Tibial nerve (tissue), 4 donors: ENCODE results near the gene CCDC91. TPM values are rescaled to one million over a fixed set of nuclear protein-coding genes. Genes with fewer than 3 reads are reported as not detected.

Source experiments
- DNase-seq, 2 donors: peaks; one replicate each; pipeline ENCODE4 v3.0.0-alpha.2; 2019; ENCODE audit warnings: low spot score in 2 of 2
- H3K27ac ChIP-seq, 4 donors: fragments of 200-600 bp; sonication (generic) in 3 of 4; one replicate each; pipeline ENCODE4 v1.5.1; 2017 to 2019; ENCODE audit warnings: mild to moderate bottlenecking in 1 of 4
- H3K27me3 ChIP-seq, 2 donors: fragments of 200-600 bp; sonication (generic) in 1 of 2; one replicate each; pipeline versions ENCODE4 v1.5.1 to v1.6.0; 2017 to 2019
- H3K36me3 ChIP-seq, 3 donors: fragments of 200-600 bp; sonication (generic); one replicate each; pipeline ENCODE4 v1.5.1; 2018 to 2019
- H3K4me1 ChIP-seq, 4 donors: fragments of 200-600 bp; sonication (generic) in 3 of 4; one replicate each; pipeline ENCODE4 v1.5.1; 2017 to 2019
- H3K4me3 ChIP-seq, 4 donors: fragments of 200-600 bp; sonication (generic) in 3 of 4; one replicate each; pipeline ENCODE4 v1.5.1; 2017 to 2019; ENCODE audit warnings: mild to moderate bottlenecking in 1 of 4, moderate library complexity in 1 of 4
- H3K9me3 ChIP-seq, 4 donors: fragments of 200-600 bp; sonication (generic) in 3 of 4; one replicate each; pipeline ENCODE4 v1.5.1; 2017 to 2019
- EP300 ChIP-seq, 2 donors: sonication (generic); formaldehyde crosslinking; IDR thresholded peaks; one replicate each; pipeline ENCODE4 v1.6.1; 2017; ENCODE audit warnings: antibody characterized with exemption in 2 of 2, mild to moderate bottlenecking in 1 of 2
- POLR2A ChIP-seq, 2 donors: fragments of 450-650 bp; IDR thresholded peaks; one replicate each; pipeline ENCODE4 v1.6.1; 2017; ENCODE audit warnings: antibody characterized with exemption in 2 of 2, mild to moderate bottlenecking in 2 of 2, moderate library complexity in 2 of 2
- WGBS, 2 donors: methylation state at CpG; one replicate each; pipeline ENCODE4 v1.1.5; 2018; 5-methylcytosine and 5-hydroxymethylcytosine counted together
- total RNA-seq, 4 donors: library from RNA; depleted of rRNA; stranded (reverse); fragments of >200 nt; gene quantifications; one replicate each; pipeline ENCODE4 v1.1.0, GENCODE V29; 2016
- TF ChIP-seq, protein P1 (sequence below), 5 experiments: fragments of 200-600 bp in 3 of 5; fragments of 450-650 bp in 2 of 5; sonication (generic) in 3 of 5; IDR thresholded peaks; one replicate each; pipeline ENCODE4 v1.5.1; 2016 to 2019; ENCODE audit warnings: antibody characterized with exemption in 5 of 5, mild to moderate bottlenecking in 3 of 5, moderate library complexity in 2 of 5

CCDC91 gene
- total RNA-seq, 4 donors from 2014 or later: 39.0 to 76.5 (median 44.0) TPM

DNA sequence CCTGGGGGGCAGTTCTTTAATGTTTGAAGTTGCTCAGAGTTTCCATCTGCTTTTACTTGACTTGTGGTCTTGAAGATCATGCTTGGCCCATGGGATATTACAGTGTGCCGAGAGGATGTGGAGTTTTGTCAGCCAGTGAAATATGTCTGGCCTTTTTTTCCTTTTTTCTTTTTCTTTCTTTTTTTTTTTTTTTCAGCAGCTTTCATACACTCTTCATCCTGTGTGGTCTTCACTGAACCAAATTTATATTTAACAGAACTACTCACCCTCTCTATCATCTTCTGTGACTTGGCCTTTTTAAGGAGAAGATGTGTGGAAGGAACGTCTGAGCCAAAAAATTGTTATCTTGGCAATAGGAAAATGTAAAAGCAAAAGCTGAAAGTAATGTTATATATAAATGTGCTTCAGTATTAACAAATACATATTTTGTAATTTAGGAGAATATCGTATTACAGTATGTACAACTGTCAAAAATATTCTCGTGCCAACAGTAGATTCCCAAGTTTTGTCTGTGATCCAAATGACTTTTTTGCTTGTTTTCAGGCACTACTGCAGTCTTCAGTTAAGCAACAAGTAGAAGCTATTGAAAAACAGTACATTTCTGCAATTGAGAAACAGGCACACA, 200.6 kb downstream of the CCDC91 start:
- no peaks in the 10 kb centered on the region for H3K27me3 ChIP-seq
- peak overlapping the region in 1 of 4 donors; percentile 16 for H3K27ac ChIP-seq
- H3K36me3 ChIP-seq: peaks cover 0 to 31% (median 0%) of the 10 kb centered on the region in 3 donors
- WGBS, 2 donors: 56 to 57% methylated on average over 4 of the region's 4 CpGs
- DNase-seq: peak in 1 of 2 donors; percentile 7
- TF ChIP-seq, protein P1, sequence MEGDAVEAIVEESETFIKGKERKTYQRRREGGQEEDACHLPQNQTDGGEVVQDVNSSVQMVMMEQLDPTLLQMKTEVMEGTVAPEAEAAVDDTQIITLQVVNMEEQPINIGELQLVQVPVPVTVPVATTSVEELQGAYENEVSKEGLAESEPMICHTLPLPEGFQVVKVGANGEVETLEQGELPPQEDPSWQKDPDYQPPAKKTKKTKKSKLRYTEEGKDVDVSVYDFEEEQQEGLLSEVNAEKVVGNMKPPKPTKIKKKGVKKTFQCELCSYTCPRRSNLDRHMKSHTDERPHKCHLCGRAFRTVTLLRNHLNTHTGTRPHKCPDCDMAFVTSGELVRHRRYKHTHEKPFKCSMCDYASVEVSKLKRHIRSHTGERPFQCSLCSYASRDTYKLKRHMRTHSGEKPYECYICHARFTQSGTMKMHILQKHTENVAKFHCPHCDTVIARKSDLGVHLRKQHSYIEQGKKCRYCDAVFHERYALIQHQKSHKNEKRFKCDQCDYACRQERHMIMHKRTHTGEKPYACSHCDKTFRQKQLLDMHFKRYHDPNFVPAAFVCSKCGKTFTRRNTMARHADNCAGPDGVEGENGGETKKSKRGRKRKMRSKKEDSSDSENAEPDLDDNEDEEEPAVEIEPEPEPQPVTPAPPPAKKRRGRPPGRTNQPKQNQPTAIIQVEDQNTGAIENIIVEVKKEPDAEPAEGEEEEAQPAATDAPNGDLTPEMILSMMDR (IDR thresholded peaks at IDR 0.05): no peak
- TF ChIP-seq EP300 (IDR thresholded peaks at IDR 0.05): peak in 1 of 2 donors; percentile 45
- H3K9me3 ChIP-seq: no peaks in the 10 kb centered on the region
- no peak overlapping the region for H3K4me3 ChIP-seq
- peaks cover 0 to 23% (median 0%) of the 10 kb centered on the region in 4 donors for H3K4me1 ChIP-seq

DNA sequence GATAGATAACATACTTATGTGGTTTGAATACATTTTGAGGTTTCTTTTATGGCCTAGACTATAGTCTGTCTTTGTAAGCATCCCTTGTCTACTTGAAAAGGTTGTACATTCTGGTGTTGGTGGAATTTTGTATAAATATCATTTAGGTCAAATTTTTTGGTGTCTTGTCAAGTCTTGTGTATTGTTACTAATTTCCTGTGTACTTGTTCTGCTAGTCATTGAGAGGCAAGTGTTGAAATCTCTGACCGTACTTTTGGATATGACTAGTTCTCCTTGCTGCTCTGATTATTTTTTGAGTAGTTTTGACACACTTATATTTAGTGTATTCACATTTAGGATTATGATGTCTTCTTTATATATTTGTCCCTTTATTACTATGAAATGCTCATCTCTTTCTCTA, 219.6 kb downstream of the CCDC91 start:
- H3K36me3 ChIP-seq: peaks cover 0 to 23% (median 0%) of the 10 kb centered on the region in 3 donors
- no peak for DNase-seq
- 79 to 85% methylated on average over 1 of the region's 1 CpG for WGBS, 2 donors

DNA sequence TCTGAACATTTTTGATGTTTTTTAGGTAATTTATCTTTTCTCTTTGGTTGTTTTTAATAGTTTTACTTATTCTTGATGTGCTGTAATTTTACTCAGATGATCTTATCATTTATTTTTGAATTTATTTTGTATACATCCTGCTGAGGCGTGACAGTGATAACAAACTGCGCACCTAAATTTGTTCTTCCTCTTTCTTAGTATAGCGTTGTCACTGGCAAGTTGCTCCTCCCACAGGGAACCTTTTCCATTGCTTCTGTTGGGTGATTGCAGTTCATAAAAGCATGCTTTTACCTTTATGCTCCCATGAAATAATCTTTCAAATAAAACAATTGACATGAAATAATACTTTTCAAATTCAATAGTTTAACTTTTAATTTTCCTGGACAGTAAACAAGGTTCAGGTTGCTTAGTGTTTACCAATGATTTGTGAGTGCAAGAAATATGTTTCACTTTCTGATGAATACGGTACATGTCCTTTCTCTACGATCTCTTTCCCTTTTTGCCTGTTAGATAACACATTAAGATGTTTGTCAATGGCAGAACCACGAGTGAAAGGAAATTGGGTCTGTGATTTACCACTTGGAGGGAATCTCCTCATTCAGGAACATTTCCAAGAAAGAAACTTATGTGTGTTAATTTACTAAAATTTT, 223.3 kb downstream of the CCDC91 start:
- no peak for TF ChIP-seq EP300 (IDR thresholded peaks at IDR 0.05)
- Histone ChIP-seq H3K36me3 (peaks cover 0 to 13% (median 0%) of the 10 kb centered on the region in 3 donors), H3K4me1 (no peaks in the 10 kb centered on the region), H3K4me3 (no peak overlapping the region), H3K9me3 (no peaks in the 10 kb centered on the region), H3K27me3 (no peaks in the 10 kb centered on the region), H3K27ac (no peak overlapping the region)
- WGBS, 2 donors: 91% methylated on average over 6 of the region's 6 CpGs
- DNase-seq: no peak

More for the DNA sequence above, 219.6 kb downstream of the CCDC91 start:
- Histone ChIP-seq H3K9me3 (no peaks in the 10 kb centered on the region), H3K4me3 (no peak overlapping the region), H3K27me3 (no peaks in the 10 kb centered on the region), H3K27ac (no peak overlapping the region), H3K4me1 (no peaks in the 10 kb centered on the region)
- TF ChIP-seq, protein P1 (IDR thresholded peaks at IDR 0.05): no peak
- no peak for TF ChIP-seq EP300 (IDR thresholded peaks at IDR 0.05)

DNA sequence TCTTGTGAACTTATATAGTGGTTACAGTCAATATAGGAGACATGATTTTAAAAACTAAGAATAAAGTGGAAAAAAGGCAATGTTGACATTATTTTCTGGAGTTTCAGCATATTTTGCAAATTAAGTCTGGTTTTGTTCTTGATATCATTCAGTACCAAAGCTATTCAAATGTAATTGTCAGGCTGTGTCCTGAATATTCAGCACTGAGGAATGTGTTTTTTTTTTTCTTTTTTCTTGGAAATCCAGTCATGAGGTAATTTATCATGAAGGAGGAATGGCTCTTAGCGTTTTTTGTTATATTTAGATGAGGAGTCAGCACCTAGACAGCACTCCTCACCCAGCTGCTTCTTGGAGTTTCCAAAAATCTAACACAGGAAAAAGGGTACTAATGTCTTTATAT, 225.5 kb downstream of the CCDC91 start:
- no peaks in the 10 kb centered on the region for H3K27me3 ChIP-seq
- H3K9me3 ChIP-seq: no peaks in the 10 kb centered on the region
- no peak for DNase-seq
- WGBS, 2 donors: 39% methylated on average over 1 of the region's 1 CpG
- no peak for TF ChIP-seq POLR2A (IDR thresholded peaks at IDR 0.05)
- TF ChIP-seq EP300 (IDR thresholded peaks at IDR 0.05): no peak
- TF ChIP-seq, protein P1 (IDR thresholded peaks at IDR 0.05): no peak
- no peaks in the 10 kb centered on the region for H3K4me1 ChIP-seq
- H3K27ac ChIP-seq: no peak overlapping the region
- peaks cover 0 to 13% (median 0%) of the 10 kb centered on the region in 3 donors for H3K36me3 ChIP-seq
- no peak overlapping the region for H3K4me3 ChIP-seq

DNA sequence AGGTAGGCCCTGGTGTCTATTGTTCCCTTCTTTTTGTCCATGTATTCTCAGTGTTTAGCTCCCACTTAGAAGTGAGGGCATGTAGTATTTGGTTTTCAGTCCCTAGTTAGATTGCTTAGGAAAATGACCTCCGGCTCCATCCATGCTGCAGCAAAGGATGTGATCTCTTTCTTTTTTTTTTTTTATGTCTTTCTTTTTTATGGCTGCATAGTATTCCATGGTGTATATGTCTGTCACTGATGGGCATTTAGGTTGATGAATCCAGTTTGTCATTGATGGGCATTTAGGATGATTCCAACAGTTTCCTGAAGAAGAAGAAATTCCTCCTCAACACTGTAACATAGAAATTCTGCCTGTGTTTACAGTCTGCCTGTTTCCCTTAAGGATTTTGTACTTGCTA, 231.1 kb downstream of the CCDC91 start:
- Histone ChIP-seq H3K9me3 (no peaks in the 10 kb centered on the region), H3K27ac (no peak overlapping the region), H3K4me1 (no peaks in the 10 kb centered on the region), H3K4me3 (no peak overlapping the region), H3K36me3 (no peaks in the 10 kb centered on the region), H3K27me3 (no peaks in the 10 kb centered on the region)
- DNase-seq: no peak
- TF ChIP-seq EP300 (IDR thresholded peaks at IDR 0.05) (no peak), POLR2A (IDR thresholded peaks at IDR 0.05) (no peak)
- TF ChIP-seq, protein P1 (IDR thresholded peaks at IDR 0.05): no peak
- WGBS, 2 donors: 100% methylated on average over 1 of the region's 1 CpG
